GM18909 (cell line): ENCODE data around the gene ZBTB16.

ENCODE experiments used
- ATAC-seq: cut with Tn5 transposase; IDR thresholded peaks from one replicate; pipeline ENCODE4 v1.9.1; 2021; ENCODE audit warnings: mild to moderate bottlenecking; ENCODE audit not compliant: unreplicated experiment, poor library complexity

ZBTB16 gene

GRCh38 chr11:114250993-114251814 is 191.7 kb downstream of the ZBTB16 start:
- ATAC-seq: no peak

GRCh38 chr11:114251815-114252337 is 192.4 kb downstream of the ZBTB16 start:
- ATAC-seq: no peak

- ATAC-seq: no peak
Measured at GRCh38 chr11:114252767-114253166, 193.3 kb downstream of the ZBTB16 start.

- ATAC-seq: no peak
Measured at GRCh38 chr11:114253771-114254170, 194.3 kb downstream of the ZBTB16 start.

- ATAC-seq: no peak
Measured at GRCh38 chr11:114254571-114255146, 195.1 kb downstream of the ZBTB16 start.

- ATAC-seq: no peak
Measured at GRCh38 chr11:114255289-114255688, 195.8 kb downstream of the ZBTB16 start.

GRCh38 chr11:114256176-114256966 is 196.9 kb downstream of the ZBTB16 start:
- no peak for ATAC-seq

- ATAC-seq: no peak
Measured at GRCh38 chr11:114256967-114257286, 197.4 kb downstream of the ZBTB16 start.

- ATAC-seq: no peak
Measured at GRCh38 chr11:114257621-114258558, 198.4 kb downstream of the ZBTB16 start.

GRCh38 chr11:114258696-114259095 is 199.2 kb downstream of the ZBTB16 start:
- ATAC-seq: no peak

GRCh38 chr11:114259124-114259526 is 199.6 kb downstream of the ZBTB16 start:
- no peak for ATAC-seq

- ATAC-seq: no peak
Measured at GRCh38 chr11:114259551-114259983, 200.1 kb downstream of the ZBTB16 start.

- ATAC-seq: no peak
Measured at GRCh38 chr11:114260077-114260476, 200.6 kb downstream of the ZBTB16 start.

- no peak for ATAC-seq
Measured at GRCh38 chr11:114260483-114260882, 201.0 kb downstream of the ZBTB16 start.

- no peak for ATAC-seq
Measured at GRCh38 chr11:114261791-114262190, 202.3 kb downstream of the ZBTB16 start.

GRCh38 chr11:114262681-114263512 is 203.4 kb downstream of the ZBTB16 start:
- no peak for ATAC-seq

- ATAC-seq: no peak
Measured at GRCh38 chr11:114263513-114264170, 204.1 kb downstream of the ZBTB16 start.

GRCh38 chr11:114264381-114264780 is 204.9 kb downstream of the ZBTB16 start:
- no peak for ATAC-seq
